ENCODE measurements around the gene SETBP1.

DNA sequence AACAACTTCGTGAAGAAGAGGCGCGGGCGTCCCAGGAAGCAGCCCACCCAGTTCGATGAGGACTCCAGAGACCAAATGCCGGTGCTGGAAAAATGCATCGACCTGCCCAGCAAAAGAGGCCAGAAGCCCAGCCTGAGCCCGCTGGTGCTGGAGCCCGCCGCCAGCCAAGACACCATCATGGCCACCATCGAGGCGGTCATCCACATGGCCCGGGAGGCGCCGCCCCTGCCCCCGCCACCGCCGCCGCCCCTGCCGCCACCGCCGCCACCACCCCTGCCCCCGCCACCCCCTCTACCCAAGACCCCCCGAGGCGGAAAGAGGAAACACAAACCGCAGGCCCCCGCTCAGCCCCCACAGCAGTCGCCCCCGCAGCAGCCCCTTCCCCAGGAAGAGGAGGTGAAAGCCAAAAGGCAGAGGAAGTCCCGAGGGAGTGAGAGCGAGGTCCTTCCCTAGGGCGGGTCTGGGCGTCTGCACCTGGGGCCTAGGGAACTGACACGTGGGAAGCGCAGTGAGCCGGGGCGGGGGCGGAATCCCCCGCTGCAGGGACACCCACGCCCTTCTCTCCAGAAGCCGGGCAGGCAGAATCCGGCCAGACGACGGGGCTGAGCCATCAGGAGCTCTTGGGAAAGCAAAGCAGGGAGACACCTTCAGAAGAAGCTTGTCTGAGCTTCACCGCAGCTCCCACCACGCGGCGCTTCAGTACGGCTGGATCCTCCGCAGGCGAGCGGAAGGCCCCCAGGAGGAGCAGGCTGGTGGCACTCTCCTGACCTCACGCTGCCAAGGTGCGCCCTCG lies 382.8 kb downstream of the SETBP1 start:
- TF ChIP-seq, protein P1, sequence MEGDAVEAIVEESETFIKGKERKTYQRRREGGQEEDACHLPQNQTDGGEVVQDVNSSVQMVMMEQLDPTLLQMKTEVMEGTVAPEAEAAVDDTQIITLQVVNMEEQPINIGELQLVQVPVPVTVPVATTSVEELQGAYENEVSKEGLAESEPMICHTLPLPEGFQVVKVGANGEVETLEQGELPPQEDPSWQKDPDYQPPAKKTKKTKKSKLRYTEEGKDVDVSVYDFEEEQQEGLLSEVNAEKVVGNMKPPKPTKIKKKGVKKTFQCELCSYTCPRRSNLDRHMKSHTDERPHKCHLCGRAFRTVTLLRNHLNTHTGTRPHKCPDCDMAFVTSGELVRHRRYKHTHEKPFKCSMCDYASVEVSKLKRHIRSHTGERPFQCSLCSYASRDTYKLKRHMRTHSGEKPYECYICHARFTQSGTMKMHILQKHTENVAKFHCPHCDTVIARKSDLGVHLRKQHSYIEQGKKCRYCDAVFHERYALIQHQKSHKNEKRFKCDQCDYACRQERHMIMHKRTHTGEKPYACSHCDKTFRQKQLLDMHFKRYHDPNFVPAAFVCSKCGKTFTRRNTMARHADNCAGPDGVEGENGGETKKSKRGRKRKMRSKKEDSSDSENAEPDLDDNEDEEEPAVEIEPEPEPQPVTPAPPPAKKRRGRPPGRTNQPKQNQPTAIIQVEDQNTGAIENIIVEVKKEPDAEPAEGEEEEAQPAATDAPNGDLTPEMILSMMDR (conservative IDR thresholded peaks at IDR 0.05; ENCODE audit: low read depth, low read length): no peak
- no peak for TF ChIP-seq EZH2 (IDR thresholded peaks at IDR 0.05; ENCODE audit: borderline replicate concordance, low read depth, low read length, poor library complexity, severe bottlenecking)
